HL-60 (cell line): Measurements from ENCODE around the gene PGAM2.
"Not testable (repeated sequence)": the region's sequence is repeated elsewhere in the genome, so short reads cannot be mapped to it uniquely, and the experiment has no call there.

Source experiments
- POLR2AphosphoS5 ChIP-seq: IDR thresholded peaks from 2 replicates; pipeline ENCODE4 v1.6.1; 2012; ENCODE audit warnings: low read depth
- TF ChIP-seq, protein P1 (sequence below): IDR thresholded peaks from one replicate; pipeline ENCODE4 v1.5.1; 2011; ENCODE audit warnings: low read length, control low read depth, inconsistent platforms; ENCODE audit not compliant: insufficient read depth

GRCh38 chr7:44022069-44022468, 43.3 kb downstream of the PGAM2 start:
- TF ChIP-seq, protein P1, sequence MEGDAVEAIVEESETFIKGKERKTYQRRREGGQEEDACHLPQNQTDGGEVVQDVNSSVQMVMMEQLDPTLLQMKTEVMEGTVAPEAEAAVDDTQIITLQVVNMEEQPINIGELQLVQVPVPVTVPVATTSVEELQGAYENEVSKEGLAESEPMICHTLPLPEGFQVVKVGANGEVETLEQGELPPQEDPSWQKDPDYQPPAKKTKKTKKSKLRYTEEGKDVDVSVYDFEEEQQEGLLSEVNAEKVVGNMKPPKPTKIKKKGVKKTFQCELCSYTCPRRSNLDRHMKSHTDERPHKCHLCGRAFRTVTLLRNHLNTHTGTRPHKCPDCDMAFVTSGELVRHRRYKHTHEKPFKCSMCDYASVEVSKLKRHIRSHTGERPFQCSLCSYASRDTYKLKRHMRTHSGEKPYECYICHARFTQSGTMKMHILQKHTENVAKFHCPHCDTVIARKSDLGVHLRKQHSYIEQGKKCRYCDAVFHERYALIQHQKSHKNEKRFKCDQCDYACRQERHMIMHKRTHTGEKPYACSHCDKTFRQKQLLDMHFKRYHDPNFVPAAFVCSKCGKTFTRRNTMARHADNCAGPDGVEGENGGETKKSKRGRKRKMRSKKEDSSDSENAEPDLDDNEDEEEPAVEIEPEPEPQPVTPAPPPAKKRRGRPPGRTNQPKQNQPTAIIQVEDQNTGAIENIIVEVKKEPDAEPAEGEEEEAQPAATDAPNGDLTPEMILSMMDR, result not testable (repeated sequence)
- not testable (repeated sequence) for TF ChIP-seq POLR2AphosphoS5
